Thyroid gland (tissue), 4 donors: ENCODE data around the gene SYTL3.

Experiments
- CTCF ChIP-seq, 6 experiments: fragments of 200-600 bp in 3 of 6; fragments of 450-650 bp in 3 of 6; sonication (generic) in 3 of 6; IDR thresholded peaks; one replicate each; pipeline ENCODE4 v1.5.1; 2016 to 2019; ENCODE audit warnings: antibody characterized with exemption in 6 of 6, mild to moderate bottlenecking in 2 of 6, inconsistent platforms in 1 of 6, moderate library complexity in 1 of 6
- POLR2A ChIP-seq, 2 donors: fragments of 450-650 bp; IDR thresholded peaks; one replicate each; pipeline ENCODE4 v1.6.1; 2017; ENCODE audit warnings: antibody characterized with exemption in 2 of 2, mild to moderate bottlenecking in 2 of 2, moderate library complexity in 1 of 2

- no peak for TF ChIP-seq CTCF (IDR thresholded peaks at IDR 0.05)
- TF ChIP-seq POLR2A (IDR thresholded peaks at IDR 0.05), result no peak
Measured at GRCh38 chr6:158619922-158620801, 29.7 kb upstream of the SYTL3 start.
